SK-N-SH (cell line): Measurements from ENCODE around the gene MYLIP. TPM values are rescaled to one million over a fixed set of nuclear protein-coding genes. Genes with fewer than 3 reads are reported as not detected.

Experiments used
- CTCF ChIA-PET: fragments of 300-600, 350-600 bp; formaldehyde crosslinking; extraction: SDS; loops from one replicate; lab custom pipeline; 2021; lab: Yijun Ruan, JAX
- POLR2A ChIA-PET: fragments of 350-600 bp; sonication (Branson Sonifier 250); formaldehyde crosslinking; extraction: SDS; loops from one replicate; lab custom pipeline; 2020; ENCODE audit warnings: antibody characterized with exemption, inconsistent platforms; lab: Yijun Ruan, JAX
- DNase-seq: peaks from one replicate; pipeline ENCODE4 v3.0.0; 2012
- H2AFZ ChIP-seq: fragments of 200-600 bp; sonication (generic); 2 replicates; pipeline ENCODE4 v1.8.1; 2016; ENCODE audit warnings: antibody characterized with exemption, mild to moderate bottlenecking, low read depth
- H3F3A ChIP-seq: fragments of 200-600 bp; sonication (generic); replicated peaks from 2 replicates; pipeline ENCODE3; 2016; ENCODE audit warnings: antibody characterized with exemption, mild to moderate bottlenecking; ENCODE audit not compliant: insufficient read depth
- H3K27ac ChIP-seq, 2 experiments: fragments of 200-500 bp in 1 of 2; fragments of 200-600 bp in 1 of 2; sonication (Bioruptor generic) in 1 of 2; sonication (generic), shearing (Covaris generic) in 1 of 2; 2 replicates each; pipeline versions ENCODE4 v1.5.1 to v1.6.1; 2014 to 2016; ENCODE audit warnings: low read depth in 2 of 2, inconsistent platforms in 1 of 2, low read length in 1 of 2, mild to moderate bottlenecking in 1 of 2, mixed read lengths in 1 of 2
- H3K27me3 ChIP-seq: fragments of 200-600 bp; sonication (generic), shearing (Covaris generic); 2 replicates; pipeline ENCODE4 v1.6.1; 2016; ENCODE audit warnings: mixed run types; ENCODE audit not compliant: insufficient read depth
- H3K36me3 ChIP-seq, 2 experiments: fragments of 200-500 bp in 1 of 2; fragments of 200-600 bp in 1 of 2; sonication (Bioruptor generic) in 1 of 2; sonication (generic) in 1 of 2; replicated peaks in 1 of 2; 2 replicates each; pipeline versions ENCODE3 to v1.5.1; 2014 to 2016; ENCODE audit warnings: low read length in 1 of 2, mild to moderate bottlenecking in 1 of 2; ENCODE audit not compliant: insufficient read depth in 2 of 2, control insufficient read depth in 1 of 2
- H3K4me1 ChIP-seq, 2 experiments: fragments of 200-500 bp in 1 of 2; fragments of 200-600 bp in 1 of 2; sonication (Bioruptor generic) in 1 of 2; sonication (generic), shearing (Covaris generic) in 1 of 2; 2 replicates each; pipeline versions ENCODE4 v1.5.1 to v1.6.1; 2014 to 2016; ENCODE audit warnings: low read depth in 1 of 2, low read length in 1 of 2, mixed run types in 1 of 2; ENCODE audit not compliant: insufficient read depth in 2 of 2, control insufficient read depth in 1 of 2
- H3K4me2 ChIP-seq: fragments of 200-600 bp; sonication (generic), shearing (Covaris generic); 2 replicates; pipeline ENCODE4 v1.6.1; 2017; ENCODE audit warnings: mixed run types
- H3K4me3 ChIP-seq, 2 experiments: fragments of 200-500 bp in 1 of 2; fragments of 200-600 bp in 1 of 2; sonication (Bioruptor generic) in 1 of 2; sonication (generic), shearing (Covaris generic) in 1 of 2; 2 replicates each; pipeline versions ENCODE4 v1.5.1 to v1.8.1; 2014 to 2016; ENCODE audit warnings: low read depth in 2 of 2, inconsistent platforms in 1 of 2, low read length in 1 of 2, mild to moderate bottlenecking in 1 of 2, mixed read lengths in 1 of 2, moderate library complexity in 1 of 2
- H3K79me2 ChIP-seq: fragments of 200-600 bp; sonication (generic); 2 replicates; pipeline ENCODE4 v1.8.1; 2017; ENCODE audit warnings: mild to moderate bottlenecking; ENCODE audit not compliant: insufficient read depth
- H3K9ac ChIP-seq: fragments of 200-600 bp; sonication (generic); 2 replicates; pipeline ENCODE4 v1.6.1; 2017; ENCODE audit warnings: mixed run types
- H3K9me2 ChIP-seq: fragments of 200-600 bp; sonication (generic); 2 replicates; pipeline ENCODE4 v1.6.1; 2017; ENCODE audit warnings: mixed run types
- H3K9me3 ChIP-seq: fragments of 200-600 bp; sonication (generic); 2 replicates; pipeline ENCODE4 v1.6.1; 2017; ENCODE audit warnings: mixed run types, mild to moderate bottlenecking, moderate library complexity
- H4K20me1 ChIP-seq: fragments of 200-600 bp; sonication (generic); 2 replicates; pipeline ENCODE4 v1.6.1; 2017; ENCODE audit warnings: mild to moderate bottlenecking, mixed run types; ENCODE audit not compliant: insufficient read depth
- CHD2 ChIP-seq: fragments of 150-350 bp; IDR thresholded peaks from 2 replicates; pipeline ENCODE4 v1.6.1; 2018; ENCODE audit warnings: low read length; ENCODE audit not compliant: partially characterized antibody
- CTCF ChIP-seq: fragments of 200-600 bp; sonication (generic); IDR thresholded peaks from 2 replicates; pipeline ENCODE4 v1.6.1; 2017; ENCODE audit warnings: antibody characterized with exemption, mild to moderate bottlenecking, moderate library complexity
- EP300 ChIP-seq, 2 experiments: IDR thresholded peaks; 2 replicates each; pipeline versions ENCODE4 v1.4.0 to v1.6.1; 2012; ENCODE audit warnings: borderline replicate concordance in 1 of 2, low read depth in 1 of 2, low read length in 1 of 2
- FOXM1 ChIP-seq: IDR thresholded peaks from 2 replicates; pipeline ENCODE4 v1.4.0; 2012; ENCODE audit warnings: low read depth, mild to moderate bottlenecking
- IRF3 ChIP-seq: fragments of 150-350 bp; IDR thresholded peaks from 2 replicates; pipeline ENCODE4 v1.6.1; 2016; ENCODE audit warnings: mild to moderate bottlenecking, low read depth, low read length
- JUND ChIP-seq: IDR thresholded peaks from 2 replicates; pipeline ENCODE4 v1.4.0; 2012
- MAX ChIP-seq: IDR thresholded peaks from 2 replicates; pipeline ENCODE4 v1.4.0; 2012; ENCODE audit warnings: low read depth
- MEF2A ChIP-seq: IDR thresholded peaks from 2 replicates; pipeline ENCODE4 v1.4.0; 2012; ENCODE audit warnings: low read depth, borderline replicate concordance
- MXI1 ChIP-seq: IDR thresholded peaks from 2 replicates; pipeline ENCODE4 v1.6.1; 2012; ENCODE audit warnings: mild to moderate bottlenecking, low read depth, low read length, improper control_type of control experiment
- NFIC ChIP-seq: IDR thresholded peaks from 2 replicates; pipeline ENCODE4 v1.4.0; 2012; ENCODE audit warnings: borderline replicate concordance
- NRF1 ChIP-seq: IDR thresholded peaks from 2 replicates; pipeline ENCODE4 v1.6.1; 2012; ENCODE audit warnings: low read depth, mild to moderate bottlenecking, low read length
- PBX3 ChIP-seq: IDR thresholded peaks from 2 replicates; pipeline ENCODE4; 2012
- RAD21 ChIP-seq: IDR thresholded peaks from 2 replicates; pipeline ENCODE4 v1.6.1; 2012; ENCODE audit warnings: mild to moderate bottlenecking, low read length
- RXRA ChIP-seq: IDR thresholded peaks from 2 replicates; pipeline ENCODE4 v1.4.0; 2012; ENCODE audit warnings: low read depth, mild to moderate bottlenecking, borderline replicate concordance
- SIN3A ChIP-seq: IDR thresholded peaks from 2 replicates; pipeline ENCODE4 v1.6.1; 2012; ENCODE audit warnings: low read depth, mild to moderate bottlenecking, low read length, moderate library complexity, borderline replicate concordance
- SMC3 ChIP-seq: IDR thresholded peaks from 2 replicates; pipeline ENCODE4 v1.6.1; 2012; ENCODE audit warnings: low read depth, low read length, improper control_type of control experiment
- TCF12 ChIP-seq: IDR thresholded peaks from 2 replicates; pipeline ENCODE4 v1.4.0; 2012
- WGBS: methylation state at CpG from one replicate; pipeline ENCODE4 v1.1.6; 2017; ENCODE audit warnings: low lambda C conversion rate; 5-methylcytosine and 5-hydroxymethylcytosine counted together
- polyA plus RNA-seq, 3 experiments: library from polyadenylated mRNA; depleted of rRNA; stranded (reverse); fragments of >200 nt; gene quantifications; 2 replicates each; pipeline ENCODE4 v1.2.3, GENCODE V29; 2012

MYLIP gene
- polyA plus RNA-seq, 1 of the 3 experiments (the other 2 are of a cell fraction), result 3.1 TPM

DNA sequence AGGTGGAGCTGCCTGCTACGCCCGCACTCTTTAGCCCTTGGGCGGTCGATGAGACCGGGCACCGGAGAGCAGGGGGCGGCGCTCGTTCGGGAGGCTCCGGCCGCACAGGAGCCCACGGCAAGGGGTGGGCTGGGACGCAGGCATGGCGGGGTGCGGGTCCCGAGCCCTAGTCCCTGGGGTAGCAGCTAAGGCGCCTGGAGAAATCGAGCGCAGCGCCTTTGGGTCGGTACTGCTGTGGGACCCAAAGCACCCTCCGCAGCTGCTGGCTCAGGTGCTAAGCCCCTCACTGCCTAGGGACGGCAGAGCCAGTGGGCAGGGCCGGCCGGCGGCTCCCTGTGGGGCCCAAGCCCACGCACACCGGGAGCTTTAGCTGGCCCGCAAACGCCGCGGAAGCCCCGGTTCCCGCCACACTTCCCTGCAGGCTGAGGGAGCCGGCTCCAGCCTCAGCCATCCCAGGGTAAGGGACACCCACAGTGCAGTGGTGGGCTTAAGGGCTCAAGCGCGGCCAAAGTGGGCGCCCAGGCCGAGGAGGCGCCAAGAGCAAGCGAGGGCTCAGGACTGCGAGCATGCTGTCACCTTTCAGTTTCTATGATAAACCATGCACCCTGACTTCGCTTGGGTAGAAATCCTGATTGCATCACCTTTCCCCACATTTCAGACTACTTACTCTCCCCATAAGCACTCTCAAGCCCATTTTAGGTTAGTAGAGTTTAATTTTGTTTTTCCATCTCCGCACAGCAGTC, 52.0 kb downstream of the MYLIP start:
- Histone ChIP-seq H3K4me2 (no peak overlapping the region), H3K36me3 (no peaks in the 10 kb centered on the region), H3K27ac (no peak overlapping the region), H3K4me3 (no peak overlapping the region), H2AFZ (no peak overlapping the region), H3K4me1 (no peaks in the 10 kb centered on the region; a peak in 1 of 4 replicates), H3K79me2 (no peaks in the 10 kb centered on the region), H3F3A (no peaks in the 10 kb centered on the region), H3K9me3 (no peaks in the 10 kb centered on the region), H4K20me1 (no peaks in the 10 kb centered on the region), H3K9ac (no peak overlapping the region), H3K27me3 (no peaks in the 10 kb centered on the region), H3K9me2 (no peaks in the 10 kb centered on the region)
- ChIA-PET POLR2A (no interaction called here), CTCF (interaction anchor here (0.9 to 17.3 kb wide), 6 partner anchors 10 to 488 kb away, joined by 3 to 226 read pairs (median 10); partner anchors contain the start of gene MYLIP)
- TF ChIP-seq CTCF (no peak), RXRA (no peak), CHD2 (no peak), NRF1 (no peak), IRF3 (no peak), MAX (no peak), MEF2A (no peak), TCF12 (no peak), MXI1 (no peak), EP300 (IDR thresholded peaks at IDR 0.05; ENCODE audit: borderline replicate concordance in 1 of 2, low read depth in 1 of 2, low read length in 1 of 2) (no peak), JUND (no peak), SMC3 (no peak), PBX3 (no peak), FOXM1 (no peak), SIN3A (no peak), RAD21 (no peak), NFIC (no peak)
- 56% methylated on average over 6 of the region's 45 CpGs for WGBS
- no peak for DNase-seq
